SK-N-SH treated with all-trans-retinoic acid at 6 μM for 48 hours (cell line): ENCODE data around the gene DLX5.

Source experiments
- ATAC-seq: fragments of 200-7000 bp; cut with Tn5 transposase; 3 replicates; pipeline ENCODE4 v1.9.1; 2020; ENCODE audit warnings: mild to moderate bottlenecking, moderate library complexity
- ARNTL ChIP-seq: fragments of 450-650 bp; formaldehyde crosslinking; IDR thresholded peaks from 2 replicates; pipeline ENCODE4 v1.5.0; 2020; ENCODE audit warnings: low read depth, mild to moderate bottlenecking, moderate library complexity, borderline replicate concordance
- BACH2 ChIP-seq: fragments of 250-450 bp; sonication (Bioruptor Pico); IDR thresholded peaks from 2 replicates; pipeline ENCODE4 v1.9.0; 2021; ENCODE audit warnings: mild to moderate bottlenecking, borderline replicate concordance
- CREB5 ChIP-seq: fragments of 250-450 bp; sonication (Bioruptor Pico); IDR thresholded peaks from 2 replicates; pipeline ENCODE4 v1.5.1; 2020; ENCODE audit warnings: low read depth, mild to moderate bottlenecking, moderate library complexity
- CSRNP3 ChIP-seq: fragments of 250-450 bp; sonication (Bioruptor Pico); IDR thresholded peaks from 2 replicates; pipeline ENCODE4 v1.5.1; 2021; ENCODE audit warnings: mild to moderate bottlenecking, moderate library complexity
- ESRRG ChIP-seq: fragments of 250-450 bp; sonication (Bioruptor Pico); IDR thresholded peaks from 2 replicates; pipeline ENCODE4 v1.6.1; 2021; ENCODE audit warnings: mild to moderate bottlenecking
- GLIS3 ChIP-seq: fragments of 250-450 bp; sonication (Bioruptor Pico); IDR thresholded peaks from 2 replicates; pipeline ENCODE4 v1.5.0; 2020; ENCODE audit warnings: mild to moderate bottlenecking, moderate library complexity
- ISL1 ChIP-seq: fragments of 250-450 bp; sonication (Bioruptor Pico); IDR thresholded peaks from 2 replicates; pipeline ENCODE4 v2.1.2; 2022; ENCODE audit warnings: mild to moderate bottlenecking, moderate library complexity
- OSR1 ChIP-seq: fragments of 250-450 bp; sonication (Bioruptor Pico); IDR thresholded peaks from 2 replicates; pipeline ENCODE4 v1.8.0; 2022; ENCODE audit warnings: moderate library complexity, mild to moderate bottlenecking, inconsistent platforms
- PATZ1 ChIP-seq: fragments of 250-450 bp; sonication (Bioruptor Pico); IDR thresholded peaks from 2 replicates; pipeline ENCODE4 v1.8.0; 2020; ENCODE audit warnings: mild to moderate bottlenecking, moderate library complexity, borderline replicate concordance
- POU6F1 ChIP-seq: fragments of 250-450 bp; sonication (Bioruptor Pico); IDR thresholded peaks from 2 replicates; pipeline ENCODE4 v1.8.0; 2021; ENCODE audit warnings: low read depth, mild to moderate bottlenecking, moderate library complexity, borderline replicate concordance
- PPARA ChIP-seq: fragments of 250-450 bp; sonication (Bioruptor Pico); IDR thresholded peaks from 2 replicates; pipeline ENCODE4 v1.5.0; 2020; ENCODE audit warnings: mild to moderate bottlenecking, borderline replicate concordance
- RARB ChIP-seq: fragments of 250-450 bp; sonication (Bioruptor Pico); IDR thresholded peaks from 2 replicates; pipeline ENCODE4 v1.8.0; 2021; ENCODE audit warnings: mild to moderate bottlenecking, moderate library complexity
- SNAI2 ChIP-seq: fragments of 250-450 bp; sonication (Bioruptor Pico); IDR thresholded peaks from 2 replicates; pipeline ENCODE4 v1.5.0; 2020; ENCODE audit warnings: mild to moderate bottlenecking, moderate library complexity
- TCF4 ChIP-seq: fragments of 250-450 bp; sonication (Bioruptor Pico); IDR thresholded peaks from 2 replicates; pipeline ENCODE4 v1.8.0; 2021; ENCODE audit warnings: mild to moderate bottlenecking, moderate library complexity, borderline replicate concordance
- TOX ChIP-seq: fragments of 250-450 bp; sonication (Bioruptor Pico); IDR thresholded peaks from 2 replicates; pipeline ENCODE4 v1.8.0; 2021; ENCODE audit warnings: mild to moderate bottlenecking, moderate library complexity, borderline replicate concordance
- TSHZ2 ChIP-seq: fragments of 250-450 bp; sonication (Bioruptor Pico); IDR thresholded peaks from 2 replicates; pipeline ENCODE4 v1.5.0; 2020; ENCODE audit warnings: mild to moderate bottlenecking, moderate library complexity
- ZFP3 ChIP-seq: fragments of 250-450 bp; sonication (Bioruptor Pico); IDR thresholded peaks from 2 replicates; pipeline ENCODE4 v1.5.0; 2020; ENCODE audit warnings: mild to moderate bottlenecking, moderate library complexity
- ZFP30 ChIP-seq: fragments of 450-650 bp; formaldehyde crosslinking; IDR thresholded peaks from 2 replicates; pipeline ENCODE4 v1.5.0; 2022; ENCODE audit warnings: mild to moderate bottlenecking, moderate library complexity
- ZNF565 ChIP-seq: fragments of 450-650 bp; formaldehyde crosslinking; conservative IDR thresholded peaks from 2 replicates; pipeline ENCODE4 v1.5.0; 2020; ENCODE audit warnings: low read depth, mild to moderate bottlenecking, moderate library complexity
- ZNF70 ChIP-seq: fragments of 450-650 bp; formaldehyde crosslinking; IDR thresholded peaks from 2 replicates; pipeline ENCODE4 v1.5.0; 2020; ENCODE audit warnings: mild to moderate bottlenecking, moderate library complexity
- ZNF8 ChIP-seq: fragments of 450-650 bp; formaldehyde crosslinking; IDR thresholded peaks from 2 replicates; pipeline ENCODE4 v1.5.0; 2020; ENCODE audit warnings: mild to moderate bottlenecking, moderate library complexity

The DLX5 gene

GRCh38 chr7:96979551-96980276 is 44.9 kb downstream of the DLX5 start:
- no peak for TF ChIP-seq RARB
- no peak for TF ChIP-seq ZNF565 (CRISPR knock-in tag)
- TF ChIP-seq ZFP30 (CRISPR knock-in tag): no peak
- no peak for TF ChIP-seq TOX
- TF ChIP-seq ZFP3: no peak
- ATAC-seq: no peak

- peak; percentile 25; the same call in 1 of the 2 replicates for TF ChIP-seq TCF4 (CRISPR knock-in tag)
- TF ChIP-seq ZNF8 (CRISPR knock-in tag): no peak
- ATAC-seq: no peak
These were observed 47.2 kb downstream of the DLX5 start for GRCh38 chr7:96977445-96977844.

- ATAC-seq: no peak
- no peak for TF ChIP-seq CSRNP3 (CRISPR knock-in tag)
- TF ChIP-seq RARB: no peak
- no peak for TF ChIP-seq ARNTL (CRISPR knock-in tag)
- TF ChIP-seq GLIS3 (CRISPR knock-in tag): no peak
- TF ChIP-seq TCF4 (CRISPR knock-in tag): no peak
- no peak for TF ChIP-seq ZNF8 (CRISPR knock-in tag)
- no peak for TF ChIP-seq PPARA (CRISPR knock-in tag)
- no peak for TF ChIP-seq ZNF565 (CRISPR knock-in tag)
- no peak for TF ChIP-seq CREB5 (CRISPR knock-in tag)
- TF ChIP-seq BACH2 (CRISPR knock-in tag): no peak
- no peak for TF ChIP-seq PATZ1 (CRISPR knock-in tag)
- TF ChIP-seq TSHZ2 (CRISPR knock-in tag): no peak
- no peak for TF ChIP-seq ESRRG (CRISPR knock-in tag)
- no peak for TF ChIP-seq POU6F1 (CRISPR knock-in tag)
- TF ChIP-seq ISL1 (CRISPR knock-in tag): no peak
- TF ChIP-seq ZNF70 (CRISPR knock-in tag): no peak
- TF ChIP-seq ZFP30 (CRISPR knock-in tag): no peak
- no peak for TF ChIP-seq TOX
- TF ChIP-seq OSR1 (CRISPR knock-in tag): no peak
- TF ChIP-seq SNAI2 (CRISPR knock-in tag): no peak
These were observed 48.5 kb downstream of the DLX5 start for GRCh38 chr7:96976106-96976505.
